ENCODE results near the gene MAP4K2.

DNA sequence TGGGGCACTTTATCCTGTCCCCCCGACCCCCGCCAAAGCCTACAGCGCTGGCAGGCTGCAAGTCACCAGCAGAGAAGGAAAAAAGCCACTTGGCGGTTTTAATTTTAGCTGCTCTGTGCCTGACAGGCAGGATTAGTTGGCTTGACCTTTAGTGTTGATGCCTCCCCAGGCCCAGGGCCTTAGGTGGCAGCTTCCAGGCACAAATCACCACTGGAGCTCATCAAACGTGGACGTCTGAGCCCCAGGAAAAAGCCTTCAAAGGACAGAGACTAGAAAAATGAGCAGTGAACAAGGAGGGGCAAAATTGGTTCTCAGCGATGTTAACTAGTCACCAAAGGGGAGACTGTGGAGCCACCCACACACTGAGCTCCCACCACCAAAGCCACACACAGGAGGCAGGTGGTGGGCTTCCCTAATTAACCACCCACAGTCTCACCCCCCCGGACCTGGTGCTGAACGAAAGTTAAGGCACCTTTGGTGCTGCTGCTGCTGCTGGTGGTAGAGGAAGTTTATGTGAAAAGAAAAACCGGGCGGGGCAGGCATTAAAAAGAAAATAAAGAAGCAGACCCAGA lies 38.9 kb downstream of the MAP4K2 start:
- TF ChIP-seq, protein P1, sequence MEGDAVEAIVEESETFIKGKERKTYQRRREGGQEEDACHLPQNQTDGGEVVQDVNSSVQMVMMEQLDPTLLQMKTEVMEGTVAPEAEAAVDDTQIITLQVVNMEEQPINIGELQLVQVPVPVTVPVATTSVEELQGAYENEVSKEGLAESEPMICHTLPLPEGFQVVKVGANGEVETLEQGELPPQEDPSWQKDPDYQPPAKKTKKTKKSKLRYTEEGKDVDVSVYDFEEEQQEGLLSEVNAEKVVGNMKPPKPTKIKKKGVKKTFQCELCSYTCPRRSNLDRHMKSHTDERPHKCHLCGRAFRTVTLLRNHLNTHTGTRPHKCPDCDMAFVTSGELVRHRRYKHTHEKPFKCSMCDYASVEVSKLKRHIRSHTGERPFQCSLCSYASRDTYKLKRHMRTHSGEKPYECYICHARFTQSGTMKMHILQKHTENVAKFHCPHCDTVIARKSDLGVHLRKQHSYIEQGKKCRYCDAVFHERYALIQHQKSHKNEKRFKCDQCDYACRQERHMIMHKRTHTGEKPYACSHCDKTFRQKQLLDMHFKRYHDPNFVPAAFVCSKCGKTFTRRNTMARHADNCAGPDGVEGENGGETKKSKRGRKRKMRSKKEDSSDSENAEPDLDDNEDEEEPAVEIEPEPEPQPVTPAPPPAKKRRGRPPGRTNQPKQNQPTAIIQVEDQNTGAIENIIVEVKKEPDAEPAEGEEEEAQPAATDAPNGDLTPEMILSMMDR (IDR thresholded peaks at IDR 0.05) = no peak
- TF ChIP-seq POLR2A (IDR thresholded peaks at IDR 0.05) = no peak
